ENCODE data around the gene TMA16.
"Not testable (repeated sequence)": the region's sequence is repeated elsewhere in the genome, so short reads cannot be mapped to it uniquely, and the experiment has no call there.

DNA sequence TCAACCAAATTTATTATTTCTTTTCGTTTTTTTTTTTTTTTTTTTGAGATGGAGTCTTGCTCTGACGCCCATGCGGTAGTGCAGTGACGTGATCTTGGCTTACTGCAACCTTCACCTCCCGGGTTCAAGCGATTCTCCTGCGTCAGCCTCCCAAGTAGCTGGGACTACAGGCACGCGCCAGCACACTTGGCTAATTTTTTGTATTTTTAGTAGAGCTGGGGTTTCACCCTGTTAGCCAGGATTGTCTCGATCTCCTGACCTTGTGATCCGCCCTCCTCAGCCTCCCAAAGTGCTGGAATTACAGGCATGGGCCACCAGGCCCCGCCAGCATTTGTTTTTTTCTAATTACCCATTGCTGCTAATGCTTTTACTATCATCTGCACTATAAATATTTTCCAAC lies 47.5 kb upstream of the TMA16 start:
- TF ChIP-seq CTCF (IDR thresholded peaks at IDR 0.05 in 4 of 5, conservative IDR thresholded peaks at IDR 0.05 in 1 of 5); POLR2A (IDR thresholded peaks at IDR 0.05): not testable (repeated sequence)
